HFFc6 (cell line): ENCODE results near the gene OR2F2. TPM values are rescaled to one million over a fixed set of nuclear protein-coding genes. Genes with fewer than 3 reads are reported as not detected.

Experiments
- DNase-seq: peaks from one replicate; pipeline ENCODE4 v3.0.0-alpha.2; 2018
- H3K27ac Mint-ChIP-seq: 2 replicates; pipeline ENCODE4 v1.8.0; 2020; ENCODE audit warnings: mild to moderate bottlenecking, mixed read lengths
- H3K27me3 Mint-ChIP-seq: 2 replicates; pipeline ENCODE4 v1.8.0; 2021; ENCODE audit warnings: mild to moderate bottlenecking, moderate library complexity, mixed read lengths; ENCODE audit not compliant: insufficient read depth
- H3K36me3 Mint-ChIP-seq: 2 replicates; pipeline ENCODE4 v1.8.0; 2021; ENCODE audit warnings: low read depth, mixed read lengths
- H3K4me1 Mint-ChIP-seq: 2 replicates; pipeline ENCODE4 v1.8.0; 2020; ENCODE audit warnings: low read depth, mixed read lengths
- H3K4me3 Mint-ChIP-seq: 2 replicates; pipeline ENCODE4 v1.8.0; 2020; ENCODE audit warnings: mild to moderate bottlenecking, moderate library complexity, mixed read lengths
- H3K9me3 Mint-ChIP-seq: 2 replicates; pipeline ENCODE4 v1.8.0; 2020; ENCODE audit warnings: mild to moderate bottlenecking, mixed read lengths
- CTCF ChIP-seq: fragments of 200-600 bp; sonication (generic); IDR thresholded peaks from 2 replicates; pipeline ENCODE4 v1.5.0; 2021; ENCODE audit warnings: antibody characterized with exemption, mild to moderate bottlenecking
- total RNA-seq, 6 experiments: library from RNA; stranded (reverse); fragmentation: NEBNext Ultra II Directional; extraction: Animal tissue kit (Norgen Biotek cat#: 25700); gene quantifications; 2 replicates in 1 of 6; 3 replicates in 5 of 6; pipeline ENCODE4 v1.2.3, GENCODE V29; 2021

The OR2F2 gene
- total RNA-seq, 6 experiments from 2014 or later = not detected

GRCh38 chr7:143901332-143901667 is 33.7 kb upstream of the OR2F2 start:
- Mint-ChIP-seq H3K36me3 (no peaks in the 10 kb centered on the region), H3K9me3 (no peaks in the 10 kb centered on the region), H3K4me1 (peaks cover 36% of the 10 kb centered on the region), H3K27ac (peak overlapping the region; percentile 93), H3K27me3 (no peaks in the 10 kb centered on the region), H3K4me3 (peak overlapping the region; percentile 97)
- TF ChIP-seq CTCF = no peak
- DNase-seq = peak; percentile 28

GRCh38 chr7:143901668-143902331 is 33.2 kb upstream of the OR2F2 start, which contains the start of gene TCAF1:
Gene TCAF1, minus strand, starts transcription at chr7:143902176. Its CDS starts 25,568 bp downstream, at chr7:143876608.
- H3K27me3 Mint-ChIP-seq = no peaks in the 10 kb centered on the region
- peak within 1 kb of the TSS; percentile 97 for H3K4me3 Mint-ChIP-seq

GRCh38 chr7:143902332-143902899 is 32.6 kb upstream of the OR2F2 start:
- Mint-ChIP-seq H3K27ac (peak overlapping the region; percentile 93), H3K36me3 (no peaks in the 10 kb centered on the region), H3K4me3 (peak overlapping the region; percentile 97), H3K9me3 (no peaks in the 10 kb centered on the region), H3K4me1 (peaks cover 36% of the 10 kb centered on the region), H3K27me3 (no peaks in the 10 kb centered on the region)
- DNase-seq = no peak
- no peak for TF ChIP-seq CTCF

More at GRCh38 chr7:143901668-143902331, 33.2 kb upstream of the OR2F2 start, which contains the start of gene TCAF1:
- peak; percentile 76 for TF ChIP-seq CTCF
- H3K36me3 Mint-ChIP-seq = no peaks in the 10 kb centered on the region
- H3K27ac Mint-ChIP-seq = peak within 1 kb of the TSS; percentile 93
- H3K4me1 Mint-ChIP-seq = peaks cover 36% of the 10 kb centered on the region
- no peaks in the 10 kb centered on the region for H3K9me3 Mint-ChIP-seq
- DNase-seq = peak; percentile 84

- no peak for TF ChIP-seq CTCF
- Mint-ChIP-seq H3K36me3 (no peaks in the 10 kb centered on the region), H3K4me1 (peaks cover 27% of the 10 kb centered on the region), H3K27me3 (no peaks in the 10 kb centered on the region; the same call in 1 of the 2 replicates), H3K4me3 (no peak overlapping the region), H3K27ac (no peak overlapping the region), H3K9me3 (no peaks in the 10 kb centered on the region)
- no peak for DNase-seq
Observed at GRCh38 chr7:143905509-143905908, 29.5 kb upstream of the OR2F2 start.

- no peak for TF ChIP-seq CTCF
- no peaks in the 10 kb centered on the region; the same call in 1 of the 2 replicates for H3K27me3 Mint-ChIP-seq
- peaks cover 26% of the 10 kb centered on the region for H3K4me1 Mint-ChIP-seq
- no peak overlapping the region for H3K4me3 Mint-ChIP-seq
- H3K36me3 Mint-ChIP-seq = no peaks in the 10 kb centered on the region
- H3K27ac Mint-ChIP-seq = no peak overlapping the region
- no peak for DNase-seq
- no peaks in the 10 kb centered on the region for H3K9me3 Mint-ChIP-seq
Observed at GRCh38 chr7:143906151-143906550, 28.9 kb upstream of the OR2F2 start.
